ENCODE results near the gene CREBBP. TPM values are rescaled to one million over a fixed set of nuclear protein-coding genes. Genes with fewer than 3 reads are reported as not detected.

CREBBP gene
- total RNA-seq, 1 experiment from 2014 or later, result 79.1 TPM

- Histone ChIP-seq H3K27me3 (ENCODE audit: insufficient read depth, low read length) (no peaks in the 10 kb centered on the region), H3K18ac (ENCODE audit: insufficient read length, low read depth, low read length) (no peak overlapping the region), H2BK15ac (ENCODE audit: low read depth, low read length) (no peak overlapping the region), H3K4ac (ENCODE audit: low read depth, low read length) (no peak overlapping the region), H3K56ac (ENCODE audit: insufficient read length, low read depth, low read length) (no peak overlapping the region), H3K14ac (ENCODE audit: insufficient read depth, low read length) (no peak overlapping the region), H2BK12ac (ENCODE audit: insufficient read length, low read depth, low read length) (no peak overlapping the region), H4K8ac (replicated peaks; ENCODE audit: insufficient read length, low read depth, low read length) (no peak overlapping the region), H3K27ac (ENCODE audit: insufficient read length, low read depth, low read length) (no peak overlapping the region), H3K23ac (ENCODE audit: insufficient read length, low read depth, low read length) (no peak overlapping the region), H3K4me2 (ENCODE audit: insufficient read depth, insufficient read length, low read length) (no peak overlapping the region), H4K91ac (ENCODE audit: insufficient read length, low read depth, low read length) (no peak overlapping the region), H4K20me1 (ENCODE audit: control insufficient read depth, insufficient read depth, insufficient read length) (no peaks in the 10 kb centered on the region), H3K79me1 (ENCODE audit: insufficient read depth, low read depth, low read length, poor library complexity, severe bottlenecking) (peaks cover 3% of the 10 kb centered on the region), H2AFZ (ENCODE audit: low read length) (no peak overlapping the region), H3K4me1 (ENCODE audit: insufficient read depth, low read length) (no peaks in the 10 kb centered on the region), H2BK20ac (ENCODE audit: low read depth, low read length, poor library complexity, severe bottlenecking) (no peak overlapping the region), H3T11ph (ENCODE audit: low read length) (no peak overlapping the region), H3K23me2 (ENCODE audit: insufficient read length, low read depth, low read length, poor library complexity, severe bottlenecking) (no peaks in the 10 kb centered on the region), H2BK5ac (ENCODE audit: insufficient read length, low read length) (no peak overlapping the region), H3K9ac (ENCODE audit: extremely low read depth, insufficient read length, low read length) (no peak overlapping the region), H4K5ac (ENCODE audit: insufficient read length, low read depth, low read length) (no peak overlapping the region), H3K9me3 (ENCODE audit: control insufficient read depth, low read depth, low read length) (no peaks in the 10 kb centered on the region), H2BK120ac (ENCODE audit: low read depth, low read length, poor library complexity, severe bottlenecking) (no peak overlapping the region), H3K79me2 (ENCODE audit: insufficient read depth, low read length) (no peaks in the 10 kb centered on the region), H2AK5ac (ENCODE audit: insufficient read length, low read length) (no peak overlapping the region)
- Mint-ChIP-seq H3K27me3 (ENCODE audit: low read depth) (no peaks in the 10 kb centered on the region; the same call in 1 of the 2 replicates), H3K4me1 (peaks cover 8 to 11% of the 10 kb centered on the region in 2 experiments), H3K27ac (no peak overlapping the region; a peak in 2 of 7 replicates), H3K4me3 (no peak overlapping the region), H3K36me3 (ENCODE audit: insufficient read depth in 1 of 3, low read depth in 3 of 3) (peaks cover 67 to 94% (median 91%) of the 10 kb centered on the region in 3 experiments), H3K9me3 (no peaks in the 10 kb centered on the region; a peak in 2 of 5 replicates)
- WGBS (ENCODE audit: extremely low coverage, insufficient read length, low lambda C conversion rate), result no CpG with 5 or more reads among the region's 27 CpGs
- DNase-seq, result no peak
- no peak for TF ChIP-seq CTCF (conservative IDR thresholded peaks at IDR 0.05)
Observed at GRCh38 chr16:3734084-3734757, 146.3 kb downstream of the CREBBP start.

All from H9 (cell line).